ENCODE results near the gene NR1D2. TPM values are rescaled to one million over a fixed set of nuclear protein-coding genes. Genes with fewer than 3 reads are reported as not detected.

Gene NR1D2
- total and polyA plus RNA-seq, 2 of the 13 experiments (the other 11 are each of a cell fraction or from before 2014, with no cell fraction given) = 5.3 to 8.1 TPM

- TF ChIP-seq SMYD3 (CRISPR knock-in tag; IDR thresholded peaks at IDR 0.05) (no peak), TFDP1 (CRISPR knock-in tag; IDR thresholded peaks at IDR 0.05; ENCODE audit: borderline replicate concordance) (no peak; the same call in 1 of the 2 replicates), CBX1 (IDR thresholded peaks at IDR 0.05; ENCODE audit: low read depth) (peak; percentile 91), ZBTB39 (CRISPR knock-in tag; IDR thresholded peaks at IDR 0.05) (0 out of 2 replicates have a peak, but pooled peaks have one; percentile 18), CHCHD3 (CRISPR knock-in tag; IDR thresholded peaks at IDR 0.05) (no peak; the same call in 1 of the 2 replicates), ARID5B (CRISPR knock-in tag; IDR thresholded peaks at IDR 0.05) (peak; percentile 46; the same call in 1 of the 2 replicates), ZNF282 (IDR thresholded peaks at IDR 0.05; ENCODE audit: partially characterized antibody) (no peak), CBX2 (IDR thresholded peaks at IDR 0.05; ENCODE audit: low read depth, low read length) (no peak), CBX2 (CRISPR knock-in tag; IDR thresholded peaks at IDR 0.05; ENCODE audit: low read depth) (peak; percentile 77; the same call in 1 of the 2 replicates), ZNF414 (CRISPR knock-in tag; IDR thresholded peaks at IDR 0.05) (peak; percentile 67; the same call in 1 of the 2 replicates), RARA (CRISPR knock-in tag; IDR thresholded peaks at IDR 0.05) (peak; percentile 39; the same call in 1 of the 2 replicates), ZNF276 (CRISPR knock-in tag; IDR thresholded peaks at IDR 0.05; ENCODE audit: low read depth) (no peak), ZNF280B (CRISPR knock-in tag; IDR thresholded peaks at IDR 0.05; ENCODE audit: borderline replicate concordance) (peak; percentile 91), ZNF839 (CRISPR knock-in tag; IDR thresholded peaks at IDR 0.05; ENCODE audit: borderline replicate concordance) (peak; percentile 94; the same call in 1 of the 2 replicates), PBX2 (CRISPR knock-in tag; IDR thresholded peaks at IDR 0.05) (no peak)
Observed at GRCh38 chr3:23916886-23917678, 28.0 kb upstream of the NR1D2 start, which contains the start of the genes NKIRAS1 and RPL15 (continued).

Data from HepG2 (cell line).